ENCODE data around the gene FPR1. TPM values are rescaled to one million over a fixed set of nuclear protein-coding genes. Genes with fewer than 3 reads are reported as not detected.

Gene FPR1
- total and polyA plus RNA-seq, 2 of the 13 experiments (the other 11 are each of a cell fraction or from before 2014, with no cell fraction given), result not detected

DNA sequence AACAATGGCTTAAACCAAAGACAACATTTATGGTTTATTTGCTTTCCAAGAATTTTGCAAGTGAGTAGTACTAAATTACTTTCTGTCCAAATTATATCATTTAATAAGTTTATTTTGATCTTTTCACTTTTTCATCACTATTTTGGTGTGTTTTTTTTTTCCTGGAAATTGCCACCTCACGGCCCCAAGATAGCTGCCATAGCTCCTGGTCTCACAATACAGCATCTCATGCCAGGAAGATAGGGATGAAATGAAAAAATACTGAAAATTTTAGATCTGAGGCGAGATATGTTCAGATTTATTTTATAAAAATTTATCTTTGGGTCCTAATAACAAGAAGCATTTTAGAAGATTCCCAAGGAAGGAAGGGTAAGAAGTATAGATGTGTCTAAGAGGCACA is 36.4 kb upstream of the FPR1 start:
- intact Hi-C loops (cut with micrococcal nuclease; ENCODE audit: unreplicated experiment), result no loop called here

More for the DNA sequence above, 36.4 kb upstream of the FPR1 start:
- ATAC-seq, result no peak
- no peak overlapping the region for H3K27ac ChIP-seq (ENCODE audit: extremely low read length, insufficient read depth, low read length)
- FAIRE-seq, result no peak
- CTCF ChIA-PET (ENCODE audit: low intra/inter-chr PET ratio, low total read pairs), result no interaction called here
- no peaks in the 10 kb centered on the region for H3K4me1 ChIP-seq (ENCODE audit: insufficient read depth, low read length)
- H3K27me3 ChIP-seq (ENCODE audit: control insufficient read depth in 1 of 2, insufficient read depth in 2 of 2, low read length in 2 of 2), result no peaks in the 10 kb centered on the region
- TF ChIP-seq ZNF263 (CRISPR knock-in tag; IDR thresholded peaks at IDR 0.05) (no peak), GPN1 (CRISPR knock-in tag; IDR thresholded peaks at IDR 0.05; ENCODE audit: borderline replicate concordance) (no peak), ZNF251 (CRISPR knock-in tag; IDR thresholded peaks at IDR 0.05) (no peak), GTF3A (CRISPR knock-in tag; conservative IDR thresholded peaks at IDR 0.05) (no peak), ZNF280D (CRISPR knock-in tag; IDR thresholded peaks at IDR 0.05) (no peak), FOXA3 (CRISPR knock-in tag; IDR thresholded peaks at IDR 0.05) (no peak), NFKBIZ (CRISPR knock-in tag; IDR thresholded peaks at IDR 0.05) (no peak), MAZ (IDR thresholded peaks at IDR 0.05; ENCODE audit: borderline replicate concordance, low read depth, low read length) (no peak), MAZ (CRISPR knock-in tag; IDR thresholded peaks at IDR 0.05; ENCODE audit: low read depth) (no peak), ZNF253 (CRISPR knock-in tag; IDR thresholded peaks at IDR 0.05; ENCODE audit: borderline replicate concordance) (no peak)
- in situ Hi-C loops (cut with HindIII; ENCODE audit: extremely low pct_ligation_motif_present, low pct_unique_long_range_greater_than_20kb), result no loop called here
- no peaks in the 10 kb centered on the region for H3K79me2 ChIP-seq (ENCODE audit: insufficient read depth, low read length)
- no peak overlapping the region for H3K4me3 ChIP-seq (replicated peaks in 1 of 3; ENCODE audit: insufficient read depth in 1 of 3, low read depth in 2 of 3, low read length in 3 of 3)
- WGBS (ENCODE audit: low lambda C conversion rate), result 0% methylated on average over 2 of the region's 2 CpGs
- H3K4me2 ChIP-seq (ENCODE audit: low read depth, low read length), result no peak overlapping the region
- no peak overlapping the region for H2AFZ ChIP-seq (ENCODE audit: low read length)
- H3K9ac ChIP-seq (ENCODE audit: insufficient read depth, low read depth, low read length), result no peak overlapping the region
- no peak for DNase-seq (ENCODE audit: low spot score)
- H3K9me3 ChIP-seq (ENCODE audit: low read length), result peaks cover 3% of the 10 kb centered on the region; the same call in 1 of the 2 replicates
- no peaks in the 10 kb centered on the region for H4K20me1 ChIP-seq (ENCODE audit: insufficient read depth, low read length)
- no peaks in the 10 kb centered on the region for H3K36me3 ChIP-seq (replicated peaks in 1 of 2; ENCODE audit: control insufficient read depth in 1 of 2, insufficient read depth in 2 of 2, low read length in 2 of 2)
- no TSS peak for BruUV-seq (replicated peaks)
- POLR2A ChIA-PET, result no interaction called here
